ENCODE results near the gene UMOD. TPM values are rescaled to one million over a fixed set of nuclear protein-coding genes. Genes with fewer than 3 reads are reported as not detected.

Gene UMOD
- not detected for total RNA-seq

DNA sequence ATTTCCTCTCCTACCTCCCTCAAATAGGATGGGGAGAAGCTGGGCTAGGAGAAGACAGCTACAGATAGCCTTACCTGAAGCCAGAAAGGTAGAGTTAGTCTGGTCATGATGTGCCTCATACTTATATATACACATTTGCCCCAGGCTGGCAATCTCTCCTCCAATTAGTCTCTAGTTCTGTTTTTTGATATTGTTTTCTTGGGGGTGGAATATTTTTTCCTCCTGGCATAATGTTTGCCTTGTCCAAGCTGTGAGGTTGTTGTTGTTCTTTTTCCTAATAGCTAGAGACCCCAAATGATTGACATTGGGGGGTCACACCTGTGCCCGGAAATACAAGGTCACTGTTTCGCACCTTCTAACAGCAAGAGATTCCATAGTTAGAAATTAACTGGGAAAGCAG lies at the start of gene UMOD:
UMOD (minus strand) TSS at position 101 of the 400 bp plus-strand sequence. CDS start 1,978 bp downstream, outside the sequence.
- Histone ChIP-seq H3K4me3 (no peak within 1 kb of the TSS), H3K4me1 (no peaks in the 10 kb centered on the region), H3K27ac (no peak within 1 kb of the TSS), H3K36me3 (no peaks in the 10 kb centered on the region), H3K9me3 (no peaks in the 10 kb centered on the region), H3K27me3 (no peaks in the 10 kb centered on the region)
- intact Hi-C loops (cut with DNase I; ENCODE audit: low total_unique reads) = no loop called here
- DNase-seq = no peak
- TF ChIP-seq POLR2A (IDR thresholded peaks at IDR 0.05) = no peak
- TF ChIP-seq, protein P1, sequence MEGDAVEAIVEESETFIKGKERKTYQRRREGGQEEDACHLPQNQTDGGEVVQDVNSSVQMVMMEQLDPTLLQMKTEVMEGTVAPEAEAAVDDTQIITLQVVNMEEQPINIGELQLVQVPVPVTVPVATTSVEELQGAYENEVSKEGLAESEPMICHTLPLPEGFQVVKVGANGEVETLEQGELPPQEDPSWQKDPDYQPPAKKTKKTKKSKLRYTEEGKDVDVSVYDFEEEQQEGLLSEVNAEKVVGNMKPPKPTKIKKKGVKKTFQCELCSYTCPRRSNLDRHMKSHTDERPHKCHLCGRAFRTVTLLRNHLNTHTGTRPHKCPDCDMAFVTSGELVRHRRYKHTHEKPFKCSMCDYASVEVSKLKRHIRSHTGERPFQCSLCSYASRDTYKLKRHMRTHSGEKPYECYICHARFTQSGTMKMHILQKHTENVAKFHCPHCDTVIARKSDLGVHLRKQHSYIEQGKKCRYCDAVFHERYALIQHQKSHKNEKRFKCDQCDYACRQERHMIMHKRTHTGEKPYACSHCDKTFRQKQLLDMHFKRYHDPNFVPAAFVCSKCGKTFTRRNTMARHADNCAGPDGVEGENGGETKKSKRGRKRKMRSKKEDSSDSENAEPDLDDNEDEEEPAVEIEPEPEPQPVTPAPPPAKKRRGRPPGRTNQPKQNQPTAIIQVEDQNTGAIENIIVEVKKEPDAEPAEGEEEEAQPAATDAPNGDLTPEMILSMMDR (IDR thresholded peaks at IDR 0.05) = no peak

DNA sequence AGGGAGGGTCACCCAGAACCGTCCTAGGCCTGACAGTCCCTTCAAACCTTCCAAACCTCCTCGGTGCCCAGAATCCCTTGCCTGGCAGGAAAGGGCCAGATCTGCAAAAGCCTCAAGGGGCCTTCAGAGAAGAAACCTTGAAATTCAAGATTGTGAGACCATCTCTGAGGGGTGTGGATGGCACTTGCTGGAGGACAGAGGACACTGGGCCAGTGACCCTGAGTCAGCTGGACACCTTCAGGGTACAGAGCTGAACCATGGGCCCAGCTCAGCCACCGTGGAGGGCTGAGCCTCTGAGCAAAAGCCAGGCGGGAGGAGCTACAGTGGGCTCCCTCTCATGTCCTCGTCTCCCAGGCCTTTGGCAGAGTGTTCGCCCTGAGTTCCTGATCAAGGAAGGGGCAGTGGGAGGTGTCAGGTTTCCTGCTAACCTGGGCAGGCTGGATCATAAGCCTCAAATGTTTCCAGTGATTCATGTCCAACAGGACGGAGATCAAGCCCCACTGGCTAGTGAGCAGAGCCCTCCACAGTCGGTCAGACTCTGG lies 49.0 kb upstream of the UMOD start:
- intact Hi-C loops (cut with DNase I; ENCODE audit: low total_unique reads) = no loop called here
- no peak for TF ChIP-seq POLR2A (IDR thresholded peaks at IDR 0.05)
- TF ChIP-seq, protein P1 (IDR thresholded peaks at IDR 0.05) = no peak
- no peaks in the 10 kb centered on the region for H3K9me3 ChIP-seq
- H3K27ac ChIP-seq = peak overlapping the region in 1 of 2 donors; percentile 34
- no peaks in the 10 kb centered on the region for H3K36me3 ChIP-seq
- DNase-seq = no peak
- H3K4me3 ChIP-seq = no peak overlapping the region
- H3K27me3 ChIP-seq = no peaks in the 10 kb centered on the region
- no peaks in the 10 kb centered on the region for H3K4me1 ChIP-seq

DNA sequence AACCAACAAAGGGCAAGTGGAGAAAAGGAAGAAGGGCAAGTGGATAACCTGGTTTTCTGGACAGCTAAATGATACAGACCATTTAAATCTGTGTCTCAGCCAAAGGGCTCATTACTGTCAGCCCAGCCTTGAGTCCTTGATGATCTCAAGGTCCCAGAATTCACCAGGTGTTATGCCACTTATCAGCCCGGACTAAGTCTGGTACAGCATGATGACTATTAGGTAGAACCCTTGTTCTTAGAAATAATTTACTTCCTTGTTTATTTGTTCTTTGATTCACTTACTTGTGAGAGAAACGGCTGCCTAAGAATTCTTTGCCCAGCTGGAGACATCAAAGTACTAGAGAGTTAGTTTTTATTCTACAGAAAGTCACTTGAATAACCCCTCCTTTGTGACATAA lies 48.6 kb upstream of the UMOD start:
- no peaks in the 10 kb centered on the region for H3K36me3 ChIP-seq
- no peaks in the 10 kb centered on the region for H3K27me3 ChIP-seq
- H3K4me1 ChIP-seq = no peaks in the 10 kb centered on the region
- no peaks in the 10 kb centered on the region for H3K9me3 ChIP-seq
- H3K27ac ChIP-seq = peak overlapping the region in 1 of 2 donors; percentile 34
- TF ChIP-seq POLR2A (IDR thresholded peaks at IDR 0.05) = no peak
- TF ChIP-seq, protein P1 (IDR thresholded peaks at IDR 0.05) = no peak
- no peak for DNase-seq
- H3K4me3 ChIP-seq = no peak overlapping the region
- intact Hi-C loops (cut with DNase I; ENCODE audit: low total_unique reads) = no loop called here

DNA sequence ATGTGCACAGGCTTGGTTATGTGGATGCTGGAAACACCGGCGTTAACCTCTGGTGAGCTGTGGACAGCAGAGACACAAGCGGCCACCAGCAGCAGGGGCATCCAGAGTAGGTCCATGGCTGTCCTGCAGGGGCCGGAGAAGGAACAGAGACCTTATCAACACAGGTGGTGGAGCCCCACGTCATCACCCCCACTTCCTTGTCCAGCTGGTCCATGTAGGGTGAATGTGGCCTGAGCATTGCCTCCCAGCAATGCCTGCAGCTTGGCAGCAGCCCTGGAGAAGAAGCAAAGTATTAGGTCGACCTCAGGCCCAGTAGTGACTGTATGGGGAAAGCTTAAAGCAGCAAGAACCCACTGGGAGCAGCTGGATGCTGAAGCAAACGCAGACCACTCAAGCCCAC lies 46.7 kb upstream of the UMOD start:
- no peak for DNase-seq
- no peak overlapping the region for H3K27ac ChIP-seq
- H3K9me3 ChIP-seq = no peaks in the 10 kb centered on the region
- H3K4me3 ChIP-seq = no peak overlapping the region
- no peaks in the 10 kb centered on the region for H3K36me3 ChIP-seq
- H3K4me1 ChIP-seq = no peaks in the 10 kb centered on the region
- TF ChIP-seq, protein P1 (IDR thresholded peaks at IDR 0.05) = no peak
- no peak for TF ChIP-seq POLR2A (IDR thresholded peaks at IDR 0.05)
- no peaks in the 10 kb centered on the region for H3K27me3 ChIP-seq
- intact Hi-C loops (cut with DNase I; ENCODE audit: low total_unique reads) = no loop called here

DNA sequence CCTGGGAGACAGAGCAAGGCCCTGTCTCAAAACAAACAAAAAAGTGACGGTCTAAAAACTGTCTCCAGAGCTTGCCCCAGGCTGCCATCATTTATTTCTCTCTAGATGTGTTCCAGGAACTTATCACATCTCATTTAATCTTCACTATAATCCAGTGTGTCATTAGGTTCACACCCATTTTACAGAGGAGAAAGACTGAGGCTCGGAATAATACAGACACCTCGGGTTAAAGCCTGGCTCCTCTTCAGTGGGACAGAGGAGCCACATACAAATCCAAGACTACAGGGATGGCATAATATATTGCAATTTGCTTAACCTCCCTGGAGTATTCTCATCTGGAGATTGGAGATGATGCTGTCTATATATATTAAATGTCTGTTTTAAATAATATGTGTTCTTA lies 46.1 kb upstream of the UMOD start:
- intact Hi-C loops (cut with DNase I; ENCODE audit: low total_unique reads) = no loop called here
- DNase-seq = no peak
- TF ChIP-seq POLR2A (IDR thresholded peaks at IDR 0.05) = no peak
- TF ChIP-seq, protein P1 (IDR thresholded peaks at IDR 0.05) = no peak

More for the DNA sequence above, 46.1 kb upstream of the UMOD start:
- Histone ChIP-seq H3K4me1 (no peaks in the 10 kb centered on the region), H3K27me3 (no peaks in the 10 kb centered on the region), H3K4me3 (no peak overlapping the region), H3K36me3 (no peaks in the 10 kb centered on the region), H3K27ac (no peak overlapping the region), H3K9me3 (no peaks in the 10 kb centered on the region)

Data from uterus (tissue), 4 donors.